Astrocyte (in vitro differentiated cells and primary cell): ENCODE data around the gene NTRK3. TPM values are rescaled to one million over a fixed set of nuclear protein-coding genes. Genes with fewer than 3 reads are reported as not detected.

Experiments
- DNase-seq: peaks from one replicate; pipeline ENCODE4 v3.0.0-alpha.2; 2010; ENCODE audit warnings: low read depth
- FAIRE-seq: peaks from 2 replicates; lab custom pipeline; 2011; peaks lifted over from hg19 to GRCh38; lab: Jason Lieb, UNC
- H2AFZ ChIP-seq: 2 replicates; pipeline ENCODE4 v1.6.0; 2012; ENCODE audit warnings: low read depth, low read length, inconsistent platforms
- H3K27ac ChIP-seq: 2 replicates; pipeline ENCODE4 v1.5.1; 2011; ENCODE audit warnings: low read depth, low read length, inconsistent platforms
- H3K27me3 ChIP-seq: 2 replicates; pipeline ENCODE4 v1.6.0; 2011; ENCODE audit warnings: low read length, inconsistent platforms; ENCODE audit not compliant: insufficient read depth
- H3K36me3 ChIP-seq: 2 replicates; pipeline ENCODE4 v1.5.1; 2011; ENCODE audit warnings: low read length, inconsistent platforms; ENCODE audit not compliant: insufficient read depth
- H3K4me1 ChIP-seq: 2 replicates; pipeline ENCODE4 v1.5.1; 2011; ENCODE audit warnings: low read length, inconsistent platforms; ENCODE audit not compliant: insufficient read depth
- H3K4me2 ChIP-seq: 2 replicates; pipeline ENCODE4 v1.6.0; 2012; ENCODE audit warnings: low read length, inconsistent platforms
- H3K4me3 ChIP-seq: 2 replicates; pipeline ENCODE4 v1.5.1; 2011; ENCODE audit warnings: low read depth, mild to moderate bottlenecking, low read length, inconsistent platforms; ENCODE audit not compliant: insufficient read depth
- H3K79me2 ChIP-seq: 2 replicates; pipeline ENCODE4 v1.6.0; 2012; ENCODE audit warnings: mild to moderate bottlenecking, low read length, inconsistent platforms; ENCODE audit not compliant: insufficient read depth
- H3K9ac ChIP-seq: 2 replicates; pipeline ENCODE4 v1.6.0; 2012; ENCODE audit warnings: mild to moderate bottlenecking, low read length, inconsistent platforms
- H3K9me3 ChIP-seq: 2 replicates; pipeline ENCODE4 v1.5.1; 2012; ENCODE audit warnings: low read depth, mild to moderate bottlenecking, low read length, inconsistent platforms; ENCODE audit not compliant: insufficient read depth
- H4K20me1 ChIP-seq: 2 replicates; pipeline ENCODE4 v1.6.0; 2012; ENCODE audit warnings: low read length, inconsistent platforms; ENCODE audit not compliant: insufficient read depth
- H3K27ac Mint-ChIP-seq: one replicate; pipeline ENCODE4 v1.8.0; 2021; ENCODE audit warnings: mild to moderate bottlenecking, mixed read lengths; ENCODE audit not compliant: unreplicated experiment
- H3K27me3 Mint-ChIP-seq: one replicate; pipeline ENCODE4 v1.8.0; 2021; ENCODE audit warnings: low read depth, mixed read lengths; ENCODE audit not compliant: unreplicated experiment
- H3K36me3 Mint-ChIP-seq: one replicate; pipeline ENCODE4 v1.8.0; 2021; ENCODE audit warnings: low read depth, mixed read lengths; ENCODE audit not compliant: unreplicated experiment
- H3K4me1 Mint-ChIP-seq: one replicate; pipeline ENCODE4 v1.8.0; 2021; ENCODE audit warnings: low read depth, mixed read lengths; ENCODE audit not compliant: unreplicated experiment
- H3K4me3 Mint-ChIP-seq: one replicate; pipeline ENCODE4 v1.8.0; 2021; ENCODE audit warnings: mild to moderate bottlenecking, moderate library complexity, mixed read lengths; ENCODE audit not compliant: unreplicated experiment
- H3K9me3 Mint-ChIP-seq: one replicate; pipeline ENCODE4 v1.8.0; 2021; ENCODE audit warnings: mild to moderate bottlenecking, mixed read lengths; ENCODE audit not compliant: unreplicated experiment
- EZH2 ChIP-seq: IDR thresholded peaks from 2 replicates; pipeline ENCODE4 v1.6.1; 2012; ENCODE audit warnings: mild to moderate bottlenecking, low read length, inconsistent platforms; ENCODE audit not compliant: insufficient read depth
- total RNA-seq: library from RNA; stranded (reverse); gene quantifications from 2 replicates; pipeline ENCODE4 v1.2.1, GENCODE V29; 2021
- TF ChIP-seq, protein P1 (sequence below): IDR thresholded peaks from 2 replicates; pipeline ENCODE4 v1.5.1; 2011; ENCODE audit warnings: low read depth, mild to moderate bottlenecking, inconsistent platforms, low read length, moderate library complexity; ENCODE audit not compliant: insufficient read depth

The NTRK3 gene
- total RNA-seq, 1 donor from 2014 or later, result 12.9 TPM

DNA sequence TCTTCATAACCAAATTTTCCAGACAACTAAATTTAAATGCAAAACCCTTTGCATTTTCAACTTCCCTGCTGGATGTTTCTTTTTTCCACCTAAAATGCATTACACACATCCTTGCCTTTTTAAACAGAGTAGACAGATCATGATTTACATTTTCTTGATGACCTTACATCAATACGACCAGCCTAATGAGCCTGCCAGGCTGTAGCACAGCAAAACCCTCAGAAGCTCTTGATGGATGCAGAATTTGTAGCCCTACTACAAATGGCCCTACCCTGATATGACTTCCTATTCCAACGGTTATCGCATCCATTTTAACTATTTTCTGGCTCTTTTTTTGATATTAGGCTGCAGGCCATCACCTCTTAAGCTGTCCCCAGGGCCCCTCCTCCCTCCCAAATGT lies 66.3 kb downstream of the NTRK3 start:
- Mint-ChIP-seq H3K36me3 (no peaks in the 10 kb centered on the region), H3K4me3 (no peak overlapping the region), H3K4me1 (no peaks in the 10 kb centered on the region), H3K27me3 (peaks cover 30% of the 10 kb centered on the region), H3K27ac (no peak overlapping the region), H3K9me3 (peaks cover 1% of the 10 kb centered on the region)
- FAIRE-seq (no peak), DNase-seq (no peak)
- no peak overlapping the region for H3K4me3 ChIP-seq
- H3K27me3 ChIP-seq, result no peaks in the 10 kb centered on the region
- no peak overlapping the region for H3K27ac ChIP-seq
- H3K9me3 ChIP-seq, result no peaks in the 10 kb centered on the region
- no peaks in the 10 kb centered on the region for H4K20me1 ChIP-seq
- no peaks in the 10 kb centered on the region for H3K79me2 ChIP-seq
- no peak overlapping the region for H2AFZ ChIP-seq
- H3K9ac ChIP-seq, result no peak overlapping the region
- no peak for TF ChIP-seq EZH2
- TF ChIP-seq, protein P1, sequence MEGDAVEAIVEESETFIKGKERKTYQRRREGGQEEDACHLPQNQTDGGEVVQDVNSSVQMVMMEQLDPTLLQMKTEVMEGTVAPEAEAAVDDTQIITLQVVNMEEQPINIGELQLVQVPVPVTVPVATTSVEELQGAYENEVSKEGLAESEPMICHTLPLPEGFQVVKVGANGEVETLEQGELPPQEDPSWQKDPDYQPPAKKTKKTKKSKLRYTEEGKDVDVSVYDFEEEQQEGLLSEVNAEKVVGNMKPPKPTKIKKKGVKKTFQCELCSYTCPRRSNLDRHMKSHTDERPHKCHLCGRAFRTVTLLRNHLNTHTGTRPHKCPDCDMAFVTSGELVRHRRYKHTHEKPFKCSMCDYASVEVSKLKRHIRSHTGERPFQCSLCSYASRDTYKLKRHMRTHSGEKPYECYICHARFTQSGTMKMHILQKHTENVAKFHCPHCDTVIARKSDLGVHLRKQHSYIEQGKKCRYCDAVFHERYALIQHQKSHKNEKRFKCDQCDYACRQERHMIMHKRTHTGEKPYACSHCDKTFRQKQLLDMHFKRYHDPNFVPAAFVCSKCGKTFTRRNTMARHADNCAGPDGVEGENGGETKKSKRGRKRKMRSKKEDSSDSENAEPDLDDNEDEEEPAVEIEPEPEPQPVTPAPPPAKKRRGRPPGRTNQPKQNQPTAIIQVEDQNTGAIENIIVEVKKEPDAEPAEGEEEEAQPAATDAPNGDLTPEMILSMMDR, result no peak
- H3K4me1 ChIP-seq, result no peaks in the 10 kb centered on the region
- H3K4me2 ChIP-seq, result no peak overlapping the region
- no peaks in the 10 kb centered on the region for H3K36me3 ChIP-seq

GRCh38 chr15:88188300-88188699 lies 68.2 kb downstream of the NTRK3 start:
- Histone ChIP-seq H3K27ac (no peak overlapping the region), H3K9me3 (no peaks in the 10 kb centered on the region), H3K9ac (no peak overlapping the region), H3K36me3 (no peaks in the 10 kb centered on the region), H2AFZ (no peak overlapping the region), H3K79me2 (no peaks in the 10 kb centered on the region), H3K4me1 (no peaks in the 10 kb centered on the region), H3K4me2 (no peak overlapping the region), H3K27me3 (no peaks in the 10 kb centered on the region), H4K20me1 (no peaks in the 10 kb centered on the region), H3K4me3 (no peak overlapping the region)
- FAIRE-seq (no peak), DNase-seq (no peak)
- Mint-ChIP-seq H3K27me3 (peaks cover 22% of the 10 kb centered on the region), H3K4me3 (no peak overlapping the region), H3K4me1 (no peaks in the 10 kb centered on the region), H3K36me3 (peaks cover 2% of the 10 kb centered on the region), H3K27ac (no peak overlapping the region), H3K9me3 (peaks cover 1% of the 10 kb centered on the region)
- no peak for TF ChIP-seq EZH2
- TF ChIP-seq, protein P1, result no peak

DNA sequence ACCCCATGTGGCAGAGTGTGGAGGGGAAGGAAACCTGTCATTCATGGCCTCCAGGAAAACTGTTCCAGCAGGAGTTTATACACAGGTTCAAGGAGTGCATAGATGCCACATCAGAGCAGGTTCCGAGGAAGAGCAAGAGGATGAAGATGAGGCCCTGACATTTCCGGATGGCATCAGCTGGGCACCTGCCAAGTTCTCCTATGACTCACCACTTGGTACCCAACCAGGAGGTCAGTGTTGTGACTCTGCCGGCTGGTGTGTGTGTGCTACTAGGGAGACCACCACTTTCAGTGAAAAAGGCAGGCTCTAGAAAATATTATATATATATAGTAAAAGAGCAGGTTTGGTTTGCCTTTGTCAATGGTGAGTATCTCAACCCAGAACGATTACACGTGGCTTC lies 69.3 kb downstream of the NTRK3 start:
- H3K4me1 ChIP-seq, result no peaks in the 10 kb centered on the region
- H3K27me3 Mint-ChIP-seq, result peaks cover 18% of the 10 kb centered on the region
- H3K9me3 Mint-ChIP-seq, result no peaks in the 10 kb centered on the region
- H3K4me2 ChIP-seq, result no peak overlapping the region
- H3K4me3 ChIP-seq, result no peak overlapping the region
- no peaks in the 10 kb centered on the region for H3K36me3 ChIP-seq
- H3K9ac ChIP-seq, result no peak overlapping the region
- TF ChIP-seq, protein P1, result no peak
- no peak for TF ChIP-seq EZH2
- no peaks in the 10 kb centered on the region for H3K79me2 ChIP-seq
- H3K4me1 Mint-ChIP-seq, result no peaks in the 10 kb centered on the region
- no peak overlapping the region for H2AFZ ChIP-seq
- H3K9me3 ChIP-seq, result no peaks in the 10 kb centered on the region
- no peak for DNase-seq
- H3K27ac Mint-ChIP-seq, result no peak overlapping the region
- H3K27ac ChIP-seq, result no peak overlapping the region
- no peak for FAIRE-seq
- H4K20me1 ChIP-seq, result no peaks in the 10 kb centered on the region
- H3K4me3 Mint-ChIP-seq, result no peak overlapping the region
- H3K27me3 ChIP-seq, result no peaks in the 10 kb centered on the region
- peaks cover 2% of the 10 kb centered on the region for H3K36me3 Mint-ChIP-seq
